ENCODE data around the gene NTM. TPM values are rescaled to one million over a fixed set of nuclear protein-coding genes. Genes with fewer than 3 reads are reported as not detected.

Gene NTM
- total and polyA plus RNA-seq, 2 of the 8 experiments (the other 6 are each of a cell fraction or from before 2014, with no cell fraction given), result 13.4 to 20.0 TPM

DNA sequence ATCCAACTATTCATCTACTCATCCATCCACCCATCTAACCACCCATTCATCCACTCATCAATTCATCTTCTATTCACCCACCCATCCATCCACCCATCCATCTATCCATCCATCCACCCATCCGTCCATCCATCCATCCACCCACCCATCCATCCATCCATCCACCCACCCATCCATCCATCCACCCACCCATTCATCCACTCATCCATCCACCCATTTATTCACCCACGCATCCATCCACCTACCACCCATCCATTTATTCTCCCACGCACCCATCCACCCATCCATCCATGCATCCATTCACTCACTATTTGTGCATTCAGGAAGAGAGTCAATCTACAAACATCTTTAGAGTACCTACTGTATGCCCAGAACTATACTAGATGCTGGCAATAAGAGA, 482.3 kb downstream of the NTM start (continued):
- TF ChIP-seq ZNF274 (IDR thresholded peaks at IDR 0.05; ENCODE audit: borderline replicate concordance, extremely low read depth, low read length), result no peak
